KMS-11 (cell line): ENCODE measurements around the gene IGLL1.

ENCODE experiments used
- H2AFZ ChIP-seq: fragments of 200-600 bp; sonication (generic); 2 replicates; pipeline ENCODE4 v1.6.1; 2016; ENCODE audit warnings: antibody characterized with exemption, mixed run types, low read depth
- H3K27ac ChIP-seq: fragments of 200-600 bp; sonication (generic); 2 replicates; pipeline ENCODE4 v1.6.1; 2016; ENCODE audit warnings: mild to moderate bottlenecking, mixed run types
- H3K27me3 ChIP-seq: fragments of 200-600 bp; sonication (generic); 2 replicates; pipeline ENCODE4 v1.6.1; 2017; ENCODE audit warnings: mild to moderate bottlenecking, low read depth, mixed run types, moderate library complexity; ENCODE audit not compliant: insufficient read depth
- H3K36me3 ChIP-seq: fragments of 200-600 bp; sonication (generic); 2 replicates; pipeline ENCODE4 v1.6.1; 2017; ENCODE audit warnings: mild to moderate bottlenecking, mixed run types; ENCODE audit not compliant: insufficient read depth
- H3K4me1 ChIP-seq: fragments of 200-600 bp; sonication (generic); 2 replicates; pipeline ENCODE4 v1.6.1; 2016; ENCODE audit warnings: mild to moderate bottlenecking, low read depth, mixed run types; ENCODE audit not compliant: poor library complexity, severe bottlenecking
- H3K4me2 ChIP-seq: fragments of 200-600 bp; sonication (generic); 2 replicates; pipeline ENCODE4 v1.7.0; 2016; ENCODE audit warnings: mild to moderate bottlenecking, mixed run types
- H3K4me3 ChIP-seq: fragments of 200-600 bp; sonication (generic); IDR thresholded peaks from 2 replicates; pipeline ENCODE4 v1.6.1; 2017; ENCODE audit warnings: low read depth, low read length, mixed read lengths; ENCODE audit not compliant: insufficient read depth
- H3K79me2 ChIP-seq: fragments of 200-600 bp; sonication (generic); 2 replicates; pipeline ENCODE4 v1.6.1; 2016; ENCODE audit warnings: low read depth, mixed run types; ENCODE audit not compliant: insufficient read depth
- H3K9ac ChIP-seq: fragments of 200-600 bp; sonication (generic); 2 replicates; pipeline ENCODE4 v1.6.1; 2016; ENCODE audit warnings: mild to moderate bottlenecking, mixed run types
- H4K20me1 ChIP-seq: fragments of 200-600 bp; sonication (generic); 2 replicates; pipeline ENCODE4 v1.6.1; 2016; ENCODE audit warnings: mild to moderate bottlenecking, mixed run types; ENCODE audit not compliant: insufficient read depth
- CTCF ChIP-seq: fragments of 200-600 bp; sonication (generic); conservative IDR thresholded peaks from 2 replicates; pipeline ENCODE4 v1.6.1; 2017; ENCODE audit warnings: low read depth, mild to moderate bottlenecking, antibody characterized with exemption, low read length, moderate library complexity, mixed read lengths

IGLL1 gene

GRCh38 chr22:23529166-23530103 is 50.7 kb downstream of the IGLL1 start:
- Histone ChIP-seq H3K36me3 (no peaks in the 10 kb centered on the region), H3K4me1 (no peaks in the 10 kb centered on the region), H2AFZ (no peak overlapping the region), H3K9ac (no peak overlapping the region), H3K79me2 (no peaks in the 10 kb centered on the region), H3K4me2 (no peak overlapping the region), H3K27me3 (peaks cover 15% of the 10 kb centered on the region), H3K27ac (no peak overlapping the region), H3K4me3 (no peak overlapping the region), H4K20me1 (no peaks in the 10 kb centered on the region)
- TF ChIP-seq CTCF = no peak

GRCh38 chr22:23527971-23528740 is 51.9 kb downstream of the IGLL1 start:
- H3K4me1 ChIP-seq = no peaks in the 10 kb centered on the region

GRCh38 chr22:23526596-23527316 is 53.3 kb downstream of the IGLL1 start:
- H3K36me3 ChIP-seq = no peaks in the 10 kb centered on the region
- H3K4me2 ChIP-seq = no peak overlapping the region
- H3K9ac ChIP-seq = no peak overlapping the region
- H4K20me1 ChIP-seq = no peaks in the 10 kb centered on the region
- no peak for TF ChIP-seq CTCF
- H3K4me3 ChIP-seq = no peak overlapping the region
- H3K27me3 ChIP-seq = peaks cover 2% of the 10 kb centered on the region; the same call in 1 of the 2 replicates
- no peaks in the 10 kb centered on the region for H3K79me2 ChIP-seq
- no peak overlapping the region for H2AFZ ChIP-seq
- no peak overlapping the region for H3K27ac ChIP-seq
- no peaks in the 10 kb centered on the region for H3K4me1 ChIP-seq

More at GRCh38 chr22:23527971-23528740, 51.9 kb downstream of the IGLL1 start:
- Histone ChIP-seq H3K9ac (no peak overlapping the region), H3K27ac (no peak overlapping the region), H4K20me1 (no peaks in the 10 kb centered on the region), H2AFZ (no peak overlapping the region), H3K4me2 (no peak overlapping the region), H3K4me3 (no peak overlapping the region), H3K27me3 (peaks cover 15% of the 10 kb centered on the region), H3K79me2 (no peaks in the 10 kb centered on the region), H3K36me3 (no peaks in the 10 kb centered on the region)
- no peak for TF ChIP-seq CTCF

GRCh38 chr22:23525510-23525909 is 54.6 kb downstream of the IGLL1 start:
- peaks cover 5% of the 10 kb centered on the region for H3K4me1 ChIP-seq
- no peak for TF ChIP-seq CTCF
- H3K4me2 ChIP-seq = no peak overlapping the region
- no peak overlapping the region for H3K4me3 ChIP-seq
- H4K20me1 ChIP-seq = no peaks in the 10 kb centered on the region
- H3K9ac ChIP-seq = no peak overlapping the region
- no peak overlapping the region for H3K27ac ChIP-seq
- H3K36me3 ChIP-seq = no peaks in the 10 kb centered on the region
- no peaks in the 10 kb centered on the region for H3K79me2 ChIP-seq
- H3K27me3 ChIP-seq = no peaks in the 10 kb centered on the region; the same call in 1 of the 2 replicates
- H2AFZ ChIP-seq = no peak overlapping the region
